Measurements from ENCODE around the gene NAALAD2. TPM values are rescaled to one million over a fixed set of nuclear protein-coding genes. Genes with fewer than 3 reads are reported as not detected.

NAALAD2 gene
- total and polyA plus RNA-seq, 2 of the 8 experiments (the other 6 are each of a cell fraction or from before 2014, with no cell fraction given), result 2.6 to 3.9 TPM

DNA sequence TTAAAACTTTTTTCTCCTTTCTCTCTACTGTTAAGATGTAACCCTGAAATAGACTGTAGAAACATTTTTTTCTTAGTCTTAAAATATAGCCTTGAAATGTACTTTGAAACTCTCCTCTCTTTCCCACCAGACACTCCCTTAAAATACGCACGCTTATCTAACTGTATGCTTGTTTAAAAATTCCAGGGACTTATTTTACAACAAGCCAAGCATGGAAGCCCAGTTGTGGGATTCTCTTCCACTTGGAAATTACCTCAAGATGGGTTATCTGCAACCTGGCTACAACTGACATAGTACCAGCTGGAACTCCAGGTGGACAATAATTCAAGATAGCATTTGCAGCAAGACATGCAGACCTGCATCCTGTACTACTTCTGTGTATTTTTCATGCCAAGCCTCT, 100.5 kb downstream of the NAALAD2 start:
- no peak overlapping the region for H2BK5ac ChIP-seq (ENCODE audit: low read depth, low read length)
- H3K23ac ChIP-seq (ENCODE audit: insufficient read length), result no peak overlapping the region
- no peak overlapping the region for H2AK5ac ChIP-seq (ENCODE audit: low read depth, low read length)
- peaks cover 0 to 2% (median under 1%) of the 10 kb centered on the region in 4 experiments; a peak in 3 of 7 replicates for H3K4me1 ChIP-seq (replicated peaks in 1 of 4; ENCODE audit: control insufficient read depth in 3 of 4, insufficient read depth in 4 of 4, low read length in 3 of 4)
- H4K20me1 ChIP-seq (replicated peaks in 1 of 2; ENCODE audit: control insufficient read depth in 1 of 2, insufficient read depth in 2 of 2, low read length in 2 of 2), result no peaks in the 10 kb centered on the region
- H3K27me3 ChIP-seq (replicated peaks in 1 of 4; ENCODE audit: control insufficient read depth in 3 of 4, extremely low read depth in 1 of 4, insufficient read depth in 3 of 4, low read length in 3 of 4), result no peaks in the 10 kb centered on the region
- no peak overlapping the region for H2BK12ac ChIP-seq (ENCODE audit: low read depth, low read length)
- no peaks in the 10 kb centered on the region for H3K79me1 ChIP-seq (ENCODE audit: low read depth, low read length)
- no peak overlapping the region for H4K5ac ChIP-seq (ENCODE audit: insufficient read length, low read depth, low read length)
- no peak overlapping the region for H3K4ac ChIP-seq (replicated peaks; ENCODE audit: insufficient read length, low read depth, low read length)
- TF ChIP-seq CEBPB (IDR thresholded peaks at IDR 0.05; ENCODE audit: low read depth, low read length), result no peak
- TF ChIP-seq, protein P1, sequence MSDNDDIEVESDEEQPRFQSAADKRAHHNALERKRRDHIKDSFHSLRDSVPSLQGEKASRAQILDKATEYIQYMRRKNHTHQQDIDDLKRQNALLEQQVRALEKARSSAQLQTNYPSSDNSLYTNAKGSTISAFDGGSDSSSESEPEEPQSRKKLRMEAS (IDR thresholded peaks at IDR 0.05), result no peak
- no peak for TF ChIP-seq KDM5A (IDR thresholded peaks at IDR 0.05; ENCODE audit: low read length)
- TF ChIP-seq BRCA1 (IDR thresholded peaks at IDR 0.05; ENCODE audit: low read depth, low read length), result no peak
- no peak for TF ChIP-seq HDAC6 (IDR thresholded peaks at IDR 0.05; ENCODE audit: low read depth, low read length)
- no peak for TF ChIP-seq POLR2A (IDR thresholded peaks at IDR 0.05; ENCODE audit: control extremely low read depth in 1 of 2, low read depth in 2 of 2, low read length in 2 of 2)
- TF ChIP-seq CBX5 (IDR thresholded peaks at IDR 0.05; ENCODE audit: low read depth, low read length), result no peak
- no peak for TF ChIP-seq GABPA (IDR thresholded peaks at IDR 0.05; ENCODE audit: borderline replicate concordance, insufficient read depth, low read length)
- TF ChIP-seq NRF1 (IDR thresholded peaks at IDR 0.05; ENCODE audit: low read depth, low read length), result no peak
- no peak for TF ChIP-seq CBX8 (IDR thresholded peaks at IDR 0.05; ENCODE audit: borderline replicate concordance, low read depth, low read length)
- TF ChIP-seq, protein P2, sequence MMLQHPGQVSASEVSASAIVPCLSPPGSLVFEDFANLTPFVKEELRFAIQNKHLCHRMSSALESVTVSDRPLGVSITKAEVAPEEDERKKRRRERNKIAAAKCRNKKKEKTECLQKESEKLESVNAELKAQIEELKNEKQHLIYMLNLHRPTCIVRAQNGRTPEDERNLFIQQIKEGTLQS (IDR thresholded peaks at IDR 0.05; ENCODE audit: insufficient read depth, low read depth, low read length), result no peak
- no peak for TF ChIP-seq SRF (IDR thresholded peaks at IDR 0.05; ENCODE audit: low read depth, low read length)
- TF ChIP-seq POLR2AphosphoS5 (IDR thresholded peaks at IDR 0.05; ENCODE audit: low read depth, low read length), result no peak
- no peak for TF ChIP-seq TAF1 (IDR thresholded peaks at IDR 0.05; ENCODE audit: low read depth, low read length)
- H3K18ac ChIP-seq (ENCODE audit: extremely low read depth, low read length), result no peak overlapping the region
- ChIA-PET CTCF (ENCODE audit: partially characterized antibody) (no interaction called here), POLR2A (ENCODE audit: partially characterized antibody) (no interaction called here)
- no peak overlapping the region for H2BK15ac ChIP-seq (ENCODE audit: low read length)
- no peak for DNase-seq (ENCODE audit: low read depth in 1 of 2, low spot score in 2 of 2)
- H4K91ac ChIP-seq (replicated peaks; ENCODE audit: insufficient read length, low read length), result no peak overlapping the region
- no peak overlapping the region for H3K14ac ChIP-seq (ENCODE audit: insufficient read length)
- no peaks in the 10 kb centered on the region for H3K36me3 ChIP-seq (ENCODE audit: control insufficient read depth in 2 of 4, insufficient read depth in 4 of 4, low read length in 3 of 4)
- no peak overlapping the region for H3K4me3 ChIP-seq (ENCODE audit: extremely low read depth in 1 of 4, insufficient read depth in 2 of 4, low read depth in 3 of 4, low read length in 4 of 4)
- no peak for FAIRE-seq
- H4K8ac ChIP-seq (ENCODE audit: extremely low read depth, insufficient read depth, low read length), result no peak overlapping the region
- H3K79me2 ChIP-seq (ENCODE audit: control insufficient read depth in 1 of 2, insufficient read depth in 2 of 2, low read length in 2 of 2), result no peaks in the 10 kb centered on the region
- no peak overlapping the region for H2BK20ac ChIP-seq (ENCODE audit: low read length)
- H3K27ac ChIP-seq (ENCODE audit: low read depth, low read length), result no peak overlapping the region
- 88% methylated on average over 2 of the region's 2 CpGs; no CpG with 5 or more reads in 1 of the 2 experiments for WGBS, 2 experiments (ENCODE audit: extremely low coverage in 1 of 2, insufficient coverage in 1 of 2, insufficient read length in 1 of 2, insufficient replicate concordance in 2 of 2, low coverage in 1 of 2, low lambda C conversion rate in 2 of 2, missing lambda C conversion rate in 1 of 2)
- no peak overlapping the region for H2BK120ac ChIP-seq (replicated peaks; ENCODE audit: low read depth, low read length)
- H3K23me2 ChIP-seq (ENCODE audit: low read depth, low read length), result no peaks in the 10 kb centered on the region
- H3K9ac ChIP-seq (replicated peaks in 1 of 4; ENCODE audit: extremely low read depth in 1 of 4, low read depth in 3 of 4, low read length in 3 of 4), result no peak overlapping the region
- no peak overlapping the region for H2AFZ ChIP-seq (ENCODE audit: low read length)
- no peaks in the 10 kb centered on the region; a peak in 1 of 4 replicates for H3K9me3 ChIP-seq (ENCODE audit: insufficient read depth in 2 of 2, low read depth in 1 of 2, low read length in 1 of 2)
- no peak overlapping the region for H3K56ac ChIP-seq (replicated peaks; ENCODE audit: insufficient read length, low read depth, low read length)
- H3K4me2 ChIP-seq (ENCODE audit: insufficient read depth in 1 of 2, low read depth in 2 of 2, low read length in 2 of 2), result no peak overlapping the region
